ENCODE data around the gene APBB1. TPM values are rescaled to one million over a fixed set of nuclear protein-coding genes. Genes with fewer than 3 reads are reported as not detected.

Gene APBB1
- total and polyA plus RNA-seq, 2 of the 4 experiments (the other 2 are of a cell fraction), result 39.4 to 44.1 TPM

- Histone ChIP-seq H4K8ac (ENCODE audit: low read depth in 2 of 2, low read length in 2 of 2) (no peak overlapping the region), H3K9ac (ENCODE audit: low read depth, low read length) (no peak overlapping the region), H3K4me1 (ENCODE audit: control insufficient read depth, insufficient read depth, low read length) (peaks cover 15% of the 10 kb centered on the region), H3K18ac (ENCODE audit: low read depth, low read length) (no peak overlapping the region), H3K4ac (ENCODE audit: low read depth, low read length) (no peak overlapping the region), H3K14ac (replicated peaks; ENCODE audit: low read depth, low read length) (no peak overlapping the region), H3K27me3 (ENCODE audit: control insufficient read depth, insufficient read depth, low read length) (no peaks in the 10 kb centered on the region), H3K23ac (ENCODE audit: low read depth, low read length) (no peak overlapping the region), H3K9me3 (ENCODE audit: control insufficient read depth, insufficient read depth, low read length) (no peaks in the 10 kb centered on the region), H3K4me2 (ENCODE audit: low read depth, low read length) (no peak overlapping the region), H3K27ac (ENCODE audit: insufficient read depth, low read length) (no peak overlapping the region), H4K5ac (ENCODE audit: low read depth, low read length) (no peak overlapping the region), H3K56ac (ENCODE audit: extremely low read depth, insufficient read depth, low read length) (no peak overlapping the region), H3K79me1 (ENCODE audit: low read depth in 1 of 2, low read length in 2 of 2) (peaks cover 5 to 29% of the 10 kb centered on the region in 2 experiments; a peak in 2 of 4 replicates), H2AK9ac (replicated peaks; ENCODE audit: low read depth, low read length, poor library complexity) (peak overlapping the region; percentile 37), H4K20me1 (ENCODE audit: insufficient read depth, low read length) (no peaks in the 10 kb centered on the region; the same call in 1 of the 2 replicates), H2BK120ac (ENCODE audit: low read depth, low read length) (no peak overlapping the region), H3K4me3 (ENCODE audit: insufficient read depth, low read depth, low read length) (no peak overlapping the region), H2BK15ac (ENCODE audit: low read depth, low read length) (no peak overlapping the region), H2AK5ac (ENCODE audit: low read depth, low read length) (no peak overlapping the region), H2AFZ (replicated peaks; ENCODE audit: low read length, poor library complexity) (no peak overlapping the region), H2BK5ac (ENCODE audit: low read depth, low read length, poor library complexity, severe bottlenecking) (no peak overlapping the region), H4K91ac (ENCODE audit: insufficient read depth, low read depth, low read length) (no peak overlapping the region), H2BK20ac (ENCODE audit: low read depth, low read length) (no peak overlapping the region), H3K36me3 (ENCODE audit: control insufficient read depth, insufficient read depth, low read length) (peaks cover 26% of the 10 kb centered on the region), H3K9me1 (ENCODE audit: insufficient read depth, low read length) (peaks cover 45% of the 10 kb centered on the region)
- in situ Hi-C loops (cut with MboI; ENCODE audit: low sequenced_read_pairs), result no loop called here
- no peak for DNase-seq
- intact Hi-C loops (cut with micrococcal nuclease), result no loop called here
- CTCF ChIA-PET, result no interaction called here
- no peak for TF ChIP-seq CHD1 (IDR thresholded peaks at IDR 0.05; ENCODE audit: low read depth, low read length)
- no peak for TF ChIP-seq NFE2L2 (IDR thresholded peaks at IDR 0.05; ENCODE audit: low read depth, low read length)
- TF ChIP-seq FOS (IDR thresholded peaks at IDR 0.05; ENCODE audit: low read depth, low read length), result no peak
- TF ChIP-seq ELK1 (IDR thresholded peaks at IDR 0.05; ENCODE audit: borderline replicate concordance, low read depth, low read length), result no peak
- TF ChIP-seq POLR2A (IDR thresholded peaks at IDR 0.05; ENCODE audit: low read depth, low read length), result no peak
- no peak for TF ChIP-seq MAZ (IDR thresholded peaks at IDR 0.05; ENCODE audit: borderline replicate concordance, low read depth, low read length)
- TF ChIP-seq MAFK (IDR thresholded peaks at IDR 0.05; ENCODE audit: low read depth, low read length), result no peak
- no peak for TF ChIP-seq RFX5 (IDR thresholded peaks at IDR 0.05; ENCODE audit: low read depth, low read length)
- TF ChIP-seq RCOR1 (IDR thresholded peaks at IDR 0.05; ENCODE audit: insufficient replicate concordance, low read length), result no peak
- no peak for TF ChIP-seq CEBPB (IDR thresholded peaks at IDR 0.05; ENCODE audit: low read depth, low read length)
- TF ChIP-seq BHLHE40 (IDR thresholded peaks at IDR 0.05; ENCODE audit: low read depth, low read length), result no peak
- TF ChIP-seq USF2 (IDR thresholded peaks at IDR 0.05; ENCODE audit: low read depth, low read length), result no peak
- no peak for ATAC-seq (ENCODE audit: low read depth)
- dilution Hi-C loops (cut with HindIII; ENCODE audit: low sequenced_read_pairs, unreplicated experiment), result no loop called here
- TSS peak; percentile 65 for BruUV-seq (replicated peaks)
- 68% methylated on average over 3 of the region's 16 CpGs; no CpG with 5 or more reads in 1 of the 2 experiments for WGBS, 2 experiments (ENCODE audit: extremely low coverage in 2 of 2, insufficient read length in 1 of 2)
- POLR2A ChIA-PET (ENCODE audit: unreplicated experiment), result no interaction called here
Observed at GRCh38 chr11:6393989-6394670, 24.8 kb downstream of the APBB1 start.
